SK-N-MC (cell line): ENCODE results near the gene PRX.

Source experiments
- EZH2 ChIP-seq: fragments of 200-600 bp; sonication (generic); IDR thresholded peaks from one replicate; pipeline ENCODE4 v1.6.1; 2017; ENCODE audit warnings: antibody characterized with exemption
- POLR2AphosphoS5 ChIP-seq: IDR thresholded peaks from 2 replicates; pipeline ENCODE4 v1.6.1; 2012; ENCODE audit warnings: mild to moderate bottlenecking, low read depth, low read length, borderline replicate concordance

GRCh38 chr19:40443131-40443999 lies 30.2 kb upstream of the PRX start:
- TF ChIP-seq POLR2AphosphoS5 (peak; percentile 83), EZH2 (no peak)
